ENCODE data around the gene KIAA0825.

DNA sequence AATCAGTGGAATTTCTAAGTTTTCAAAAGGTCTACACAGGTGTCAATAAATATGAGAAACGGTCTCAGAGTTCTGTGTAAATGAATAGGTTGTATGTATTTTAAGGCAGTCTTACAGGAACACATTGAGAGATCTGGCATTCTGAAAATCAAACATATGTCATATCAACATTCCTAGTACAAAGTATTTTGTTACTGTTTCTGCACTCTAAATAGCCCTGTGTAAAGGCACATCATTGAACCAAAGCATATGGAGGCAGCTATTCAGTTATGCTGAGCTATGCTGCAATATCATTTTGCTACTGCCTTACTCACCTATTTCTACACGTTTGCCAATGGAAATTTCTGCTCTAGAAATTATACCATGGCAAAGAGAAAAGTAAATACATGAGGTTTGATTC is 379.1 kb downstream of the KIAA0825 start:
- TF ChIP-seq, protein P1, sequence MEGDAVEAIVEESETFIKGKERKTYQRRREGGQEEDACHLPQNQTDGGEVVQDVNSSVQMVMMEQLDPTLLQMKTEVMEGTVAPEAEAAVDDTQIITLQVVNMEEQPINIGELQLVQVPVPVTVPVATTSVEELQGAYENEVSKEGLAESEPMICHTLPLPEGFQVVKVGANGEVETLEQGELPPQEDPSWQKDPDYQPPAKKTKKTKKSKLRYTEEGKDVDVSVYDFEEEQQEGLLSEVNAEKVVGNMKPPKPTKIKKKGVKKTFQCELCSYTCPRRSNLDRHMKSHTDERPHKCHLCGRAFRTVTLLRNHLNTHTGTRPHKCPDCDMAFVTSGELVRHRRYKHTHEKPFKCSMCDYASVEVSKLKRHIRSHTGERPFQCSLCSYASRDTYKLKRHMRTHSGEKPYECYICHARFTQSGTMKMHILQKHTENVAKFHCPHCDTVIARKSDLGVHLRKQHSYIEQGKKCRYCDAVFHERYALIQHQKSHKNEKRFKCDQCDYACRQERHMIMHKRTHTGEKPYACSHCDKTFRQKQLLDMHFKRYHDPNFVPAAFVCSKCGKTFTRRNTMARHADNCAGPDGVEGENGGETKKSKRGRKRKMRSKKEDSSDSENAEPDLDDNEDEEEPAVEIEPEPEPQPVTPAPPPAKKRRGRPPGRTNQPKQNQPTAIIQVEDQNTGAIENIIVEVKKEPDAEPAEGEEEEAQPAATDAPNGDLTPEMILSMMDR (conservative IDR thresholded peaks at IDR 0.05; ENCODE audit: low read length) = no peak
- TF ChIP-seq EZH2phosphoT487 (IDR thresholded peaks at IDR 0.05; ENCODE audit: borderline replicate concordance, low read depth, low read length) = no peak
